ENCODE data around the gene SLC35E4.
"Not testable (repeated sequence)": the region's sequence is repeated elsewhere in the genome, so short reads cannot be mapped to it uniquely, and the experiment has no call there.

The SLC35E4 gene

DNA sequence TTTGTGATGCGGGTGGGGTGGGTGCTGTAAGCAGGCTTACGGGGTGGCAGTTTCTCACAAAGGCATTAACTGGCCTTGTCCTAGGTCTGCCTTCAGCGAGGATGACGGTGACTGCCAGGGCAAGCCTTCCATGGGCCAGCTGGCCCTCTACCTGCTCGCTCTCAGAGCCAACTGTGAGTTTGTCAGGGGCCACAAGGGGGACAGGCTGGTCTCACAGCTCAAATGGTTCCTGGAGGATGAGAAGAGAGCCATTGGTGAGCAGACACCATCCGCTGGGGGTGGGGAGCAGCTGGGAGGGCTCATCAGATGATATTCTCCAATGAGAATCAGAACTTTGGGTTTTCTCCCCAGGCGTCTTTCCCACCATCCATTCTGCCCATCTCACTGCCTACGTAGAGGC is 22.8 kb upstream of the SLC35E4 start:
- no peak for DNase-seq

DNA sequence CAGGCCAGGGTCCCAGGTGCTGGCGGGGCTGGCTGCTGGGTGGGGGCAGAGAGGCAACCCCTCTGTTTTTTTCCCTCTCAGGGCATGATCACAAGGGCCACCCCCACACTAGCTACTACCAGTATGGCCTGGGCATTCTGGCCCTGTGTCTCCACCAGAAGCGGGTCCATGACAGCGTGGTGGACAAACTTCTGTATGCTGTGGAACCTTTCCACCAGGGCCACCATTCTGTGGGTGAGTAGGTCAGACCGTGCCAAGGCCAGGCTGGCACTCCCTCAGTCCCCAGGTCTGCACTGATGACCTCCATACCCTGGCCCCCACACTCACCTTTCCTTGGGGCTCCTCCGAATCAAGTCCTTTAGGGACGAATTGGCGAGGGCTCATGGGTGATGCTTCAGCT is 21.3 kb upstream of the SLC35E4 start:
- DNase-seq, result no peak

DNA sequence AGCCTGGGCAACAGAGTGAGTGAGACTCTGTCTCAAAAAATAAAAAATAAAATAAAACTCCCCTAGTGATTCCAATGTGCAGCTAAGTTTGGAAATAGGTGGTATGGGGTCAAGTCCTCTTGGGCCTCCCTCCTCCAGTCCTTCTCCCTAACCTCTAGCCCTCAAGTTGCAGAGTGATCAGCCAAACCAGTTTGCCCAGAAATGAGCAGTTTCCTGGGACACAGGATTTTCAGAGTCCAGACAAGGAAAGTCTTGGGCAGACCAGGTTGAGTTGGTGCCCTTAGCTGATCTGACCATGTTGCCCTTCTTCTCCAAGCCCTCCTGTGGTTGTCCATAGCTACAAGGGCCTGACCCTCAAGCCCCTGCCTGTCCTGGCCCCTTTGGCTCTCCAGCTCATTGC is 20.7 kb upstream of the SLC35E4 start:
- no peak for DNase-seq

DNA sequence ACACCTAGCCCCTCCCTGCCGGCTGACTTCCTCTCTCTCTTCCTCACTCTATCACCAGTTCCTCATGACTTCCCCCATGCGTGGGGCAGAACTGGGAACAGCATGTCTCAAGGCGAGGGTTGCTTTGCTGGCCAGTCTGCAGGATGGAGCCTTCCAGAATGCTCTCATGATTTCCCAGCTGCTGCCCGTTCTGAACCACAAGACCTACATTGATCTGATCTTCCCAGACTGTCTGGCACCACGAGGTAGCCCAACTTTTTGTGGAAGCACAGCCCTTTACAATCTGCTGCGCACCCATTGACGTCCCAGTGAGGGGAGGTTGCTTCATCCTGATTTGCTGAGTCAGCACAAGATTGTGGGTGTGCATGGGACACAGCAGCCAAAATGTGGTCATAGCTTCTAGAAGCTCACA is 20.0 kb upstream of the SLC35E4 start:
- no peak for DNase-seq

DNA sequence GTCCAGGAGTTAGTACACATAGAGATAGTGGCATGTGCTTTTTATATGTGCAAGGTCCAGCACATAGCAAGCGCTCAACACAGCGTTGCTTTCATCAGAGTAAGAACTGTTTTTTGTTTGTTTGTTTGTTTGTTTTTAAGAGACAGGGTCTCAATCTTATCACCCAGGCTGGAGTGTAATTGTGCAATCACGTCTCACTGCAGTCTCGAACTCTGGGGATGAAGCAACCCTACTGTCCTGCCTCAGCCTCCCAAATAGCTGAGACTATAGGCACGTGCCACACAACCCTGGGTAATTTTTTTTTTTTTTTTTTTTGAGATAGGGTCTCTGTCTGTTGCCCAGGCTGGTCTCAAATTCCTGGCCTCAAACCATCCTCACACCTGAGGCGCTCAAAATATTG is 17.8 kb upstream of the SLC35E4 start:
- DNase-seq, result no peak

DNA sequence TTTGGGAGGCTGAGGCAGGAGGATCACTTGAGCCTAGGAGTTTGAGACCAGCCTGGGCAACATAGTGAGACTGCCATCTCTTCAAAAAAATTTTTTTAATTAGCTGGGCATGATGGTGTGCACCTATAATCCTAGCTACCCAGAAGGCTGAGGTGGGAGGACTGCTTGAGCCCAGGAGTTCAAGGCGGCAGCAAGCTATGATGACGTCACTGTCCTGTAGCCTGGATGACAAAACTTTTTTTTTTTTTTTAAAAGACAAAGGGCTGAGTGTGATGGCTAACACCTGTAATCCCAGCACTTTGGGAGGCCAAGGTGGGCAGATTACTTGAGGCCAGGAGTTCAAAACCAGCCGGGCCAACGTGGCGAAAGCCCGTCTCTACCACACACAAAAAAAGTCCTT is 15.7 kb upstream of the SLC35E4 start:
- DNase-seq, result not testable (repeated sequence)

DNA sequence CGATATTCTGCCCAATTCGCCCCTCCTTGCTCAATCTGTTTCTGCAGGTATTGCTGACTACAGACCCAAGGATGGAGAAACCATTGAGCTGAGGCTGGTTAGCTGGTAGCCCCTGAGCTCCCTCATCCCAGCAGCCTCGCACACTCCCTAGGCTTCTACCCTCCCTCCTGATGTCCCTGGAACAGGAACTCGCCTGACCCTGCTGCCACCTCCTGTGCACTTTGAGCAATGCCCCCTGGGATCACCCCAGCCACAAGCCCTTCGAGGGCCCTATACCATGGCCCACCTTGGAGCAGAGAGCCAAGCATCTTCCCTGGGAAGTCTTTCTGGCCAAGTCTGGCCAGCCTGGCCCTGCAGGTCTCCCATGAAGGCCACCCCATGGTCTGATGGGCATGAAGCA is 9.2 kb upstream of the SLC35E4 start:
- DNase-seq, result no peak

DNA sequence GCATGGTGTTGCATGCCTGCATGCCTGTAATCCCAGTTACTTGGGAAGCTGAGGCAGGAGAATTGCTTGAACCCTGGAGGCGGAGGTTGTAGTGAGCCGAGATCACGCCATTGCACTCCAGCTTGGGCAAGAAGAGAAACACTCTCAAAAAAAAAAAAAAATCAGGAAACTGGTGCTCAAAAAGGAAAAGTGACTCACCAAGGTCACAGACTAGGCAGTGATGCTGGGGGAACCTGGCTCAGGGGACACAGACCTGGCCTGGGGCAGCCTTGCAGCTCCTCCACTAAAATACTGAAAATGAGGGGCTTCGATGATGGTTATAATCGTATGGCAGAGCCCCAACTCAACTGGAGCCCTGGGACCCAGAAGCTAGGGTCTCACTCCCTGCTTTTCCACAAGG is 8.1 kb upstream of the SLC35E4 start:
- no peak for DNase-seq

DNA sequence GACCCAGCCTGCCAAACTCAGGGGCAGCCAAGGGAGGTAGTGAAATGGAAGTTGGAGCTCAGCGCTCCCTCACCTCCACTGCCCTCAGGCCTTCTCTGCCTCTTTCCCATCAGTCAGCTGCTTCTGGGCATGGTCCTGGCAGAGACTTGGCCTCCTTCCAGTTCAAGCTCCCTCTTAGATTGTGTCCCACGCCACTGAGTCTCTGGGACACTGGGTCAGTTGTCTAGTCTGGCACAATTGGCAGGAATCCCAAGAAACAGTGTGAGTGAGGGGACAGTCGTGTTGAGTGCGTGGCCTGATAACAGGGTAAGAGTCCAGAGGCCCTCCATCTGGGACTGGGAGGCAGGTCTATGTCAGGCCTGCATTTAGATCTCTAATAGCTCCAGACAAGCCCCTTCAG is 7.1 kb upstream of the SLC35E4 start:
- DNase-seq, result no peak

DNA sequence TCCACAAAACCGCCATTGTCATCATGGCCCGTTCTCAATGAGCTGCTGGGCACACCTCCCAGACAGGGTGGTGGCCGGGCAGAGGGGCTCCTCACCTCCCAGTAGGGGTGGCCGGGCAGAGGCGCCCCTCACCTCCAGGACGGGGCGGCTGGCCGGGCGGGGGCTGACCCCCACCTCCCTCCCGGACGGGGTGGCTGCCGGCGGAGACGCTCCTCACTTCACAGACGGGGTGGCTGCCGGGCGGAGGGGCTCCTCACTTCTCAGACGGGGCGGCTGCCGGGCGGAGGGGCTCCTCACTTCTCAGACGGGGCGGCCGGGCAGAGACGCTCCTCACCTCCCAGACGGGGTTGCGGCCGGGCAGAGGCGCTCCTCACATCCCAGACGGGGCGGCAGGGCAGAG is 4.1 kb upstream of the SLC35E4 start:
- not testable (repeated sequence) for DNase-seq

DNA sequence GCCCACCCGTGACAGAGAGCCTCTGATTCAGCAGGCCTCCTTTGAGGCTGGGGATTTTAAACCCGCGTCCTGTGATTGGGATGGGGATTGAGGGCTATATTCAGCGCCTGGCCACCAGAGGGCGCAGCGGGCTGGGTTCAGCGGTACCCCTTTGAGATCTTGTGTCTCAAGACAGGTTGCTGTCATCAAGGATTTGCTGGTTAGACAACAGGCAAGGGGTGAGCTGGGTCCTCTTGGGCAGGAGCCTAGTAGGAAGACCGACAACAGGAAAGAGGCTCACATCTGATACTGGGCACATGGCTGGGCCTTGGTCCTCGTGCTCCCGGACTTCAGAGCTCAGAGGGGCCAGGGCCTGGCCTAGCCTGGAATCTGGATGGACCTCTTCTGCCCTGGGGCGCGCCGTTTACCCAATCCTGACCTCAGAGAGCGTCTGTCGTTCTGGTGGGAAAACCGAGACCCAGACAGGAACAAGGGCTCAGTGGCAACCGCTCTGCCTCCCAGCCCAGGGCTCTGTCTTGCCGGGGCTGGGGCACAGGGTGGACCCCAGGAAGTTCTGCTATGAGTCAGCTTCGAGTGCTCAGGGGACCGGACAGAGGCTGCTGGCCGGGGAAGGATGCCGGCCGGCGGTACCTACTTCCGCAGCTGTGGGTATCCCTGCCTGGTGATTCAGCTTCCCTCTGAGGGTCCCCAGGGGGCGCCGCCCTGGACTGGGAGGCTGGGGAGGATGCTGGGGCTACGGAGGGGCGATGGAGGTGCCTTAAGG is 929 bp upstream of the SLC35E4 start:
- DNase-seq, result peak; percentile 85

DNA sequence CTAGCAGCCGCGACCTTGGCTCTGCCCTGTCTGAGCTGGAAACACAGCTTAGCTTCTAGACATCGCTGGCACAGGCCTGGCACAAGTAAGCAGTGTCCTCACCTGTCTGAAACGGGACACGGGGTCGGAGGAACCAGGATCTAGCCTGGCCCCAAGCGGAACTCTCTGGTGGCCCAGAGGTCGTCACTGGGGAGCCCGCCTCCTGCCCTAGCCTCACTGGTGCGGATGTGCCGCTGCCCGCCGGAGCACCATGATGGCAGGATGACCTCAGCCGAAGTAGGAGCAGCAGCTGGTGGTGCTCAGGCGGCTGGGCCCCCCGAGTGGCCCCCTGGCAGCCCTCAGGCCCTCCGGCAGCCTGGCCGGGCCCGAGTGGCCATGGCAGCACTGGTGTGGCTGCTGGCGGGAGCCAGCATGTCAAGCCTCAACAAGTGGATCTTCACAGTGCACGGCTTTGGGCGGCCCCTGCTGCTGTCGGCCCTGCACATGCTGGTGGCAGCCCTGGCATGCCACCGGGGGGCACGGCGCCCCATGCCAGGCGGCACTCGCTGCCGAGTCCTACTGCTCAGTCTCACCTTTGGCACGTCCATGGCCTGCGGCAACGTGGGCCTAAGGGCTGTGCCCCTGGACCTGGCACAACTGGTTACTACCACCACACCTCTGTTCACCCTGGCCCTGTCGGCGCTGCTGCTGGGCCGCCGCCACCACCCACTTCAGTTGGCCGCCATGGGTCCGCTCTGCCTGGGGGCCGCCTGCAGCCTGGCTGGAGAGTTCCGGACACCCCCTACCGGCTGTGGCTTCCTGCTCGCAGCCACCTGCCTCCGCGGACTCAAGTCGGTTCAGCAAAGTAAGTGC is 871 bp downstream of the SLC35E4 start:
- DNase-seq, result no peak

DNA sequence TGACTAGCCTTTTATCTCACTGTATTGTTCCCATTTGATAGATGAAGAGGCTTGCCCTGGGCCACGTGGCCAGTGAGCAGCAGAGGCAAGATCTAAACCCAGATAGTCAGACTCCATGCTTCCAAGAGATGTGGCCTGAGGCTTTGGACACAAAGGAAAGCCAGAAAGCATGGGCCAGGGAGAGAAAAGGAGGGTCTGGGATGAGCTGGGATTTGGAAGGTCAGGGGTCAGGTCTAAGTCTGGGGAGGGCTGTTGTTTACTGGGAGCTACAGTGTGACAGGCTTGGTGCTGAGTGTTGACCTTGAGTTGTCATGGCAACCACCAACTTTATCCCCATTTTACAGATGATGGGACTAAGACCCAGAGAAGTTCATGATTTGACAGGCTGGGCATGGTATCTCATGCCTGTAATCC is 2.1 kb downstream of the SLC35E4 start:
- no peak for DNase-seq

DNA sequence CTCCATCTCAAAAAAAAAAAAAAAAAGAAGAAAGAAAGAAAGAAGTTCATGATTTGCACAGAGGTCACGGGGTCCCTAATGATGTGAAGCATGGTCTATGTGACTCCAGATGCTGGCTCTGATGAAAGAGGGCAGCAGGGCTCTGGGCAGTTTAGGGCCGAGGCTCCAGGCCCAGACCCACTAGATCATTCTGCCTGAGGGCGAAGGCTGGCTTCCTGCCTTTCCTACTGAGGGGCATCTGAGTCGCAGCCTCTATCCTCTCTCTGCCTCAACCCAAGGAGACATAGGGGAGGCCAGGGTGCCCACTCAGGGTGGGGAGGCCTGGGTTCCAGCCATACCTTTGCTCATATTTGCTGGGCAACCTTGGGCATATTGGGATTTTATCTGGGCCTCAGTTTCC is 4.8 kb downstream of the SLC35E4 start:
- no peak for DNase-seq

DNA sequence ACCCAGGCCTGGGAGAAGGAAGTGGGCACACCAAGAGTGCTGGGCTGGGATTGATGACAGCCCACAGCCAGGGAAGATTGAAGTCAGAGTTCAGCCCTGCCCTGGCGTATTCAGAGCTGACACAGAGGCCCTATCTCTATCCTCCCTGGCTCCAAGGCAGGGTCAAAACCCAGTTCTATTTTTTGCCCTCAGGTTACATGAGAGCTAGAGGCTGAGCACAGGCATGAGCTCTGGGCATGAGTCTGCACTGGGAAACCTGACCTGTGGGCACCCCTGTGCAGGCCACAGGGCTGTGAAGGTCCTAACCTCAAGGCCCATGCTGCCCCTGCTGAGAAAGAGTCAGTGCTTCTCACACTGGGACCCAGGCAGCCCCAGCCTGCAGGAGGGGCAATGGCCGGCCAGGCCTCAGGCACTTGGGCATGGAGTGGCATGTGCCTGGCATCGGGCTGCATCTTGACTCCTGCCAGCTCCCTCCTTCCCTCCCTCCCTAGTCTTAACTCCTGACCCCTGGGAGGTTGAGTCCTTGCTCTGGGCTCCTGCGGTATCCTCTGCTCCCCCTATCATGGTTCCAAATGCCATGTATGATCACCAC is 5.4 kb downstream of the SLC35E4 start:
- no peak for DNase-seq

DNA sequence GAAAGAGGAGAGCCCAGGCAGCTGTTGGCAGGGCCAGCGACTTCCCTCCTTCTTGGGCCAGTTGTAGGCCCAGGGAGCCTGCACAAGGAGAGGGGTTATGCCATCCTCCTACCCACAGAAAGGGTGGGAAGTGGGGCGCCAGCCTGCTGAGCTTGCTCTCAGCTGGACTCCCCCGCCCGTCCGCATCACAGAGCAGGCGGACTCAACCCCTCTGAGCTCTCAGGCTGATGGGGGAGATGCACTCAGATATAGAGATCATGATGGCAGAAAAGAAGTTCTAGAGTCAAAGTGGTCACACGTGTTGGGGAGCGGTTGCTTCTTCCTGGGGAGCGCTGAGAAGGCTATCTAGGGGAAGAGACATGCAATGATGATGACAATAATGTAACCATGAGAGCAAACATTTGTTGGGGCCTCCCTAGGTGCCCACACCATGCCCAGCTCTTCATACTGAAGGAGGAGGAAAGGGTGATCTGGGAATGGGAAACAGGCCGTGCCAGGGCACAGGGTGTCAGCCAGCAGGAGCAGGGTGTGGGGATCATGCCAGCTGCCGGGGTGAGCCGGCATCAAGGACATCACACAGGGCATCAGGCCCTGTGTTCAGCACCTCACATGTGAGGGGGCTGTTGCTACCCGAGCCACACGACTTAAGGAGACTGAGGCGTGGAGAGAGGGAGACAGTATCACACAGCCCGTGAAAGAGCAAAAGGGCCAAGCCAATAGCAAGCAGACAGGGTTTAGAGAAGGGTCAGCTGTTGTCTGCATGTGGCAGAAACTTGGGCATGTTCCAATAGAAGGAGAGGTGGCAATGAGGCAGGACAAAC is 7.7 kb downstream of the SLC35E4 start:
- no peak for DNase-seq

DNA sequence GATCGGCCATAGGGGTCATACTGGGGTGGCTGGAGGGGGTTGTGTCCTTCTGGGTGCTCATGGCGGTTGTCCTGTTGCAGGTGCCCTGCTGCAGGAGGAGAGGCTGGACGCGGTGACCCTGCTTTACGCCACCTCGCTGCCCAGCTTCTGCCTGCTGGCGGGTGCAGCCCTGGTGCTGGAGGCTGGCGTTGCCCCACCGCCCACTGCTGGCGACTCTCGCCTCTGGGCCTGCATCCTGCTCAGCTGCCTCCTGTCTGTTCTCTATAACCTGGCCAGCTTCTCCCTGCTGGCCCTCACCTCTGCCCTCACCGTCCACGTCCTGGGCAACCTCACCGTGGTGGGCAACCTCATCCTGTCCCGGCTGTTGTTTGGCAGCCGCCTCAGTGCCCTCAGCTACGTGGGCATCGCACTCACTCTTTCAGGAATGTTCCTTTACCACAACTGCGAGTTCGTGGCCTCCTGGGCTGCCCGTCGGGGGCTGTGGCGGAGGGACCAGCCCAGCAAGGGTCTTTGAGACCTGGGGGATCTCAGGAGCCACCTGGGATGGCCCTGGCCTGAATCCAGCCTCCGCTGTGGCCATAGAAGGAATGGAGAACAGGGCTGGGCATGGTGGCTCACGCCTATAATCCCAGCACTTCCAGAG is 11.1 kb downstream of the SLC35E4 start:
- DNase-seq, result no peak

DNA sequence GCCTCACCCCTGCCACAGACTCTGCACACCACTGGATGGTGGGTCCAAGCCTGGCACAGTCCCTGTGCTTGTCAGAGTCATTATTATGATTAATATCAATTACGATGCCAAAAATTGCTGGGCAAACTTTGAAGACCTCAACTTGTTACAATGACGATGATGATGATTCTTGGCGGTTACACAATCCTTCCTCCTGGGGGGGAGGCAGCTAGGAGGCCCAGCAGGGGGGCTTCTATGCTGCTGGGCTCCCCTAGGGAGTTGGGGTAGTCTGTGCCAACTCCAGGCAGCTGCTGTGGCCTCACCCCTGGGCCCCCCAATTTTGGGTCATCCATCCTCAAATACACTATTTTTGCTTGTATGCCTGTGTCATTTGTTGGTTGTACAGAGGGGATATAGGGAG is 12.0 kb downstream of the SLC35E4 start:
- no peak for DNase-seq

DNA sequence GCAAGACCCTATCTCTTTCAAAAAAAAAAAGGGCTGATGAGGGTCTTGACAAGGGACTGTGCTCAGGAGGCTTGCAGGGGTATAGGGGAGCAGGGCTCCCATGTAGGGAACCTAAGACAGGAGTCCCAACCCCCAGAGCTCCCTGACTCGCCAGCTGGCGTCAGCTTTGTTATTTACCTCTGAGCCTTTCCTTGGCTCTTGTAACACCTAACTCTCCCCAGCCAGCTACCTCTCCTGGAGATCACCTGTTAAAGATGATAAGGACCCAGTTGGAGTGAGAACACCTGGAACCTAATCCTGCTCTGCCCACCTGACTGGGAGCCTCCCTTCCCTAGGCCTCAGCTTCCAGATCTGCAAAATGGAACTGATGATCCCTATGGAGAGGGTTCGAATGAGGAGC is 13.2 kb downstream of the SLC35E4 start:
- no peak for DNase-seq

DNA sequence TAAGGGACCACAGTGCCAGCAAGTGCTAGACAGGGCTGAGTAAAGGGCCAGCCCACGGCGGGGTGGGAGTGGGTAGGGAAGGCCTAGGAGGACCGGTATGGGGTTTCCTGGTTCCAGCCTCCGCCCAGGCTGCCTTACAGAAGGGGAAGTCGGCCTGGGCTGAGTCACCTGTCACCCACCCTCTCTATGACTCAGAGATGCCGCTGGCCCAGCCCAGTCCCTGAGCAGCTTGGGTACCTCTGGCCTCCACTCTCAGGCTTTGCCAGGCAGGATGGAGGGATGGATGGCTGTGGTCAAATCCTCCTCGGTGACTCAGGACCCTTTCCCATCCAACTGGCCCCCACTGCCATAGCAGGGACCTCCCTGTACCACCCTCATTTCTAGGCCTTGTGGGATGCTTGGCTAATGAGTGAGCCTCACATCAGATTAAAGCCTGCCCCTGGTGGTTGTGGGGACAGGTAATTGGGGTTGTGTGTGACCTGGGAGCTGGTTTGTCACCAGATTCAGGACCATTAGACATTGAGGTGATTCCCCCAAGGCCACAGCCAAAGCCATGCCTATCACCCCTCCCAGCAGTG is 13.9 kb downstream of the SLC35E4 start:
- peak; percentile 80 for DNase-seq

DNA sequence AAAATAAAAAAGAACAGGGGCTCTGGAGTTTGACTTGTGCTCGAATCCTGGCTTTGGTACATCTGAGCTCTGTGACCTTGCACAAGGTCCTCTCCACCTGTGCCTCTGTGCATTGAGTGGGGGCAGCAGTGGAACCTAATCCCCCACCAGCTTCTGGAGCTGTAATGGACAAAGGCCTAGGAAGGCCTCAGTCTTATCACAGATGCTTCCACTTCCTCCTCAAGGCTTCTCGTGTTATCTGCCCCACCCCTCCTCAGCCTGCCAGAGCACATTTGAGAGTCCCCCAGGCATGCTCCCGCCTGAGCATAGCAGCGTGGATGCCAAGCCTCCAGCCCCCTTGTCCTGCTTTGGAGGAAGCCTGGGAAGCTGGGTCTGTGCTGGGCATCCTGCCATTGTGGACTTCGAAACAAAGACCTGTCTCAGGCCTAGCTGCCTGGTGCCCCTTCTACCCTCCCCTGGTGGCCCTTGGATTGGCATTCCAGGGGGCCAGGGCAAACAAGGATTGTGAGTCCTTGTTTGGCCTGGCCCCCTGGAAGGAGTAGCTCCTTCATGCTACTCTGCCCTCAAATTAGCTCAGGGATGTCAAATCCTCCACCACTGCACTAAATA is 15.0 kb downstream of the SLC35E4 start:
- no peak for DNase-seq

DNA sequence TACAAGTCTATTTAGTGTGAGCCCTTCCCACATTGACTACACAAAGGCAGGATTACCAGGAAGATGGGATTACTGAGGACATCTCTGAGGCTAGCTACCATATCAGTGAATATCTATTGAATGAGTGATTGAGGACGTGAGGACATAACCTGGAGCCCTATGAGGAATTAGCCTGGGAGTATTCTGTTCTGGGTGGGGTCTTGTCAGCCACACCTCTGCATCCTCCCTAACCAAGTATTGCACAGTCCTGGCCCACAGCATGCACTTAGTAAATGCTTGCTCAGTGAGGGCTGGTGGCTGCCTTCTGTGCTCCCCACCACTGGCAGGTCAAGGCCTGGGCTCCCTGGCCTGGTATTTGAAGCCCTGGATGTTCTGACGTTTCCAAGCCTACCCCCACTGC is 17.3 kb downstream of the SLC35E4 start:
- no peak for DNase-seq

All from CD4-positive, alpha-beta T cell treated with Interleukin-15 for 1 hour (primary cell).